Parathyroid adenoma (tissue), 2 donors: Measurements from ENCODE around the gene SEMG2.

Experiments used
- H2AFZ ChIP-seq: fragments of 300-600 bp; sonication (generic); one replicate; pipeline ENCODE4 v1.7.0; 2017; ENCODE audit warnings: antibody characterized with exemption, mild to moderate bottlenecking
- H3K27ac ChIP-seq: fragments of 300-600 bp; sonication (generic); one replicate; pipeline ENCODE4 v1.7.0; 2017
- H3K27me3 ChIP-seq: fragments of 300-600 bp; sonication (generic); one replicate; pipeline ENCODE4 v1.7.0; 2017; ENCODE audit warnings: low read length; ENCODE audit not compliant: control insufficient read depth, insufficient read depth
- H3K36me3 ChIP-seq: fragments of 300-600 bp; sonication (generic); one replicate; pipeline ENCODE4 v1.7.0; 2017; ENCODE audit warnings: low read length; ENCODE audit not compliant: control insufficient read depth, insufficient read depth
- H3K4me1 ChIP-seq: fragments of 300-600 bp; sonication (generic); one replicate; pipeline ENCODE4 v1.7.0; 2017; ENCODE audit warnings: control low read depth
- H3K4me2 ChIP-seq: fragments of 300-600 bp; sonication (generic); one replicate; pipeline ENCODE4 v1.7.0; 2017; ENCODE audit warnings: low read length
- H3K4me3 ChIP-seq: fragments of 300-600 bp; sonication (generic); one replicate; pipeline ENCODE4 v1.7.0; 2017; ENCODE audit warnings: low read depth, low read length
- H3K79me2 ChIP-seq: fragments of 300-600 bp; sonication (generic); one replicate; pipeline ENCODE4 v1.7.0; 2017; ENCODE audit warnings: control low read depth
- H3K9ac ChIP-seq: fragments of 300-600 bp; sonication (generic); one replicate; pipeline ENCODE4 v1.7.0; 2017; ENCODE audit warnings: mild to moderate bottlenecking
- H3K9me3 ChIP-seq: fragments of 300-600 bp; sonication (generic); one replicate; pipeline ENCODE4 v1.7.0; 2017; ENCODE audit warnings: low read length; ENCODE audit not compliant: control insufficient read depth
- TF ChIP-seq, protein P1 (sequence below): fragments of 300-600 bp; sonication (generic); IDR thresholded peaks from one replicate; pipeline ENCODE4 v1.7.0; 2017; ENCODE audit warnings: antibody characterized with exemption, mild to moderate bottlenecking
- donor health status: primary hyperparathyroidism.

SEMG2 gene

DNA sequence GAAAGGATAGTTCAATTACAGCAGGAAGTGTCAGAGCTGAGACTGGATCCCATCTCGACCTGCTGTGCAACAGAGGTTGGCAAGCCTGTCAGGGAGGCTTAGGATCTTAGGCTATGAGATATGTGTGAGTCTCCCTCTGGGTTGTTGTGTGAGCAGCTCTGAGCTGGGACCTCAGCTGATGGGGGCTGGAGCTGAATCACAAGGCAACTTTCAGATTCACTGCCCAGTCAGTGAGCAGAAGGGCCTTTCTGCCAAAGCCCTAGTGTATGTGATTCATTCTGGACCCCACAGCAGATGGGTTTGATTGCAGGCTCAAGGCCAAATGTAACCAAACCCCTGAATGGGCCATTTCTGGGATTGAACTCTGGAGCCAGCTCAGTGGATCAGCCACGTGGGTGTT, 42.0 kb upstream of the SEMG2 start:
- no peak overlapping the region for H3K4me2 ChIP-seq
- no peak overlapping the region for H3K4me3 ChIP-seq
- TF ChIP-seq, protein P1, sequence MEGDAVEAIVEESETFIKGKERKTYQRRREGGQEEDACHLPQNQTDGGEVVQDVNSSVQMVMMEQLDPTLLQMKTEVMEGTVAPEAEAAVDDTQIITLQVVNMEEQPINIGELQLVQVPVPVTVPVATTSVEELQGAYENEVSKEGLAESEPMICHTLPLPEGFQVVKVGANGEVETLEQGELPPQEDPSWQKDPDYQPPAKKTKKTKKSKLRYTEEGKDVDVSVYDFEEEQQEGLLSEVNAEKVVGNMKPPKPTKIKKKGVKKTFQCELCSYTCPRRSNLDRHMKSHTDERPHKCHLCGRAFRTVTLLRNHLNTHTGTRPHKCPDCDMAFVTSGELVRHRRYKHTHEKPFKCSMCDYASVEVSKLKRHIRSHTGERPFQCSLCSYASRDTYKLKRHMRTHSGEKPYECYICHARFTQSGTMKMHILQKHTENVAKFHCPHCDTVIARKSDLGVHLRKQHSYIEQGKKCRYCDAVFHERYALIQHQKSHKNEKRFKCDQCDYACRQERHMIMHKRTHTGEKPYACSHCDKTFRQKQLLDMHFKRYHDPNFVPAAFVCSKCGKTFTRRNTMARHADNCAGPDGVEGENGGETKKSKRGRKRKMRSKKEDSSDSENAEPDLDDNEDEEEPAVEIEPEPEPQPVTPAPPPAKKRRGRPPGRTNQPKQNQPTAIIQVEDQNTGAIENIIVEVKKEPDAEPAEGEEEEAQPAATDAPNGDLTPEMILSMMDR, result no peak

GRCh38 chr20:45181639-45182038, 39.5 kb upstream of the SEMG2 start:
- Histone ChIP-seq H2AFZ (no peak overlapping the region), H3K4me2 (no peak overlapping the region), H3K79me2 (no peaks in the 10 kb centered on the region), H3K9ac (no peak overlapping the region), H3K4me3 (no peak overlapping the region), H3K27ac (no peak overlapping the region), H3K36me3 (no peaks in the 10 kb centered on the region), H3K27me3 (no peaks in the 10 kb centered on the region), H3K4me1 (no peaks in the 10 kb centered on the region), H3K9me3 (no peaks in the 10 kb centered on the region)
- TF ChIP-seq, protein P1, result no peak

More for the DNA sequence above, 42.0 kb upstream of the SEMG2 start:
- no peaks in the 10 kb centered on the region for H3K36me3 ChIP-seq
- H3K27me3 ChIP-seq, result no peaks in the 10 kb centered on the region
- no peaks in the 10 kb centered on the region for H3K9me3 ChIP-seq
- H3K4me1 ChIP-seq, result no peaks in the 10 kb centered on the region
- no peak overlapping the region for H3K27ac ChIP-seq
- H2AFZ ChIP-seq, result no peak overlapping the region
- no peak overlapping the region for H3K9ac ChIP-seq
- no peaks in the 10 kb centered on the region for H3K79me2 ChIP-seq

GRCh38 chr20:45183084-45183483, 38.1 kb upstream of the SEMG2 start:
- H3K4me3 ChIP-seq, result no peak overlapping the region
- TF ChIP-seq, protein P1, result no peak

DNA sequence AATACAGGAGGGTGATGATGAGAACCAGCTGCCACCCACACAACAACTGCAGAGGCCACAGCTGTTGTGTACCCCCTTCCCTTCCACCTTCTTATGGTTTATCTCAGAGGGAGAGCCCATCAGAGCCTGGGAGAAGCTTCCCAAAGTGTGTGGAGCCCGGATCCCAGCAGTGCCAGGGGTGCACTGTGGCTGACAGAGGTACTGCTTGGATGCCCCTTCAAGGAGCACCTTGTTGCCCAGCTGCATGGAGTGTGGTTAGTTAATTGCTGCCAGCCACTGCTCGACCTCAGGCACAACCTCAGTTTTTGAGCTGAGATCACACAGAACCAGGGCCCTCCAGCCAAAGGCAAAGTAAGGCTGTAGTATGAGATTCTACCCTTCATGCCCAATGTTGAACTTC, 33.5 kb upstream of the SEMG2 start:
- Histone ChIP-seq H3K9me3 (no peaks in the 10 kb centered on the region), H3K36me3 (no peaks in the 10 kb centered on the region), H2AFZ (no peak overlapping the region), H3K27me3 (no peaks in the 10 kb centered on the region), H3K79me2 (no peaks in the 10 kb centered on the region), H3K4me1 (no peaks in the 10 kb centered on the region), H3K9ac (no peak overlapping the region), H3K4me2 (no peak overlapping the region), H3K4me3 (no peak overlapping the region), H3K27ac (no peak overlapping the region)
- TF ChIP-seq, protein P1, result no peak

More at GRCh38 chr20:45183084-45183483, 38.1 kb upstream of the SEMG2 start:
- Histone ChIP-seq H3K9me3 (no peaks in the 10 kb centered on the region), H3K4me1 (no peaks in the 10 kb centered on the region), H2AFZ (no peak overlapping the region), H3K79me2 (no peaks in the 10 kb centered on the region), H3K9ac (no peak overlapping the region), H3K4me2 (no peak overlapping the region), H3K27me3 (no peaks in the 10 kb centered on the region), H3K36me3 (no peaks in the 10 kb centered on the region), H3K27ac (no peak overlapping the region)

GRCh38 chr20:45189067-45189609, 32.0 kb upstream of the SEMG2 start:
- Histone ChIP-seq H3K4me2 (no peak overlapping the region), H2AFZ (no peak overlapping the region), H3K79me2 (no peaks in the 10 kb centered on the region), H3K27ac (no peak overlapping the region), H3K4me3 (no peak overlapping the region), H3K27me3 (no peaks in the 10 kb centered on the region), H3K36me3 (no peaks in the 10 kb centered on the region), H3K4me1 (no peaks in the 10 kb centered on the region), H3K9me3 (no peaks in the 10 kb centered on the region), H3K9ac (no peak overlapping the region)
- TF ChIP-seq, protein P1, result no peak
